DOHH2 (cell line): ENCODE data around the gene NINJ2.

Experiments
- H3F3A ChIP-seq: fragments of 200-600 bp; sonication (generic), shearing (Covaris generic); 2 replicates; pipeline ENCODE4 v1.6.0; 2016; ENCODE audit warnings: antibody characterized with exemption, mild to moderate bottlenecking; ENCODE audit not compliant: control insufficient read depth, insufficient read depth
- H3K27ac ChIP-seq: fragments of 200-600 bp; sonication (generic); 2 replicates; pipeline ENCODE4 v1.5.1; 2014; ENCODE audit warnings: low read depth, mild to moderate bottlenecking, low read length, moderate library complexity
- H3K27me3 ChIP-seq: fragments of 200-600 bp; sonication (generic); 2 replicates; pipeline ENCODE4 v1.6.1; 2014; ENCODE audit warnings: mild to moderate bottlenecking, low read length, mixed read lengths; ENCODE audit not compliant: control insufficient read depth
- H3K36me3 ChIP-seq: fragments of 200-600 bp; sonication (generic); 2 replicates; pipeline ENCODE4 v1.6.1; 2014; ENCODE audit warnings: mild to moderate bottlenecking, low read length, moderate library complexity, mixed read lengths; ENCODE audit not compliant: control insufficient read depth
- H3K4me1 ChIP-seq: fragments of 200-600 bp; sonication (generic); 2 replicates; pipeline ENCODE4 v1.6.1; 2014; ENCODE audit warnings: mild to moderate bottlenecking, low read length, mixed read lengths; ENCODE audit not compliant: control insufficient read depth
- H3K4me2 ChIP-seq: fragments of 200-600 bp; sonication (generic); 2 replicates; pipeline ENCODE4 v1.6.0; 2014; ENCODE audit warnings: mild to moderate bottlenecking, low read length, moderate library complexity
- H3K4me3 ChIP-seq: fragments of 200-600 bp; sonication (generic); 2 replicates; pipeline ENCODE4 v1.5.1; 2014; ENCODE audit warnings: mild to moderate bottlenecking, low read length, mixed read lengths
- H3K79me2 ChIP-seq: fragments of 200-600 bp; sonication (generic); 2 replicates; pipeline ENCODE4 v1.6.1; 2014; ENCODE audit warnings: mild to moderate bottlenecking, low read length, mixed read lengths; ENCODE audit not compliant: control insufficient read depth
- H3K9me2 ChIP-seq: fragments of 200-600 bp; sonication (generic); replicated peaks from 2 replicates; pipeline ENCODE4 v1.6.1; 2014; ENCODE audit warnings: mild to moderate bottlenecking, low read length, mixed read lengths; ENCODE audit not compliant: control insufficient read depth
- H3K9me3 ChIP-seq: fragments of 200-600 bp; sonication (generic); 2 replicates; pipeline ENCODE4 v1.6.1; 2014; ENCODE audit warnings: antibody characterized with exemption, low read length, mixed read lengths; ENCODE audit not compliant: control insufficient read depth, insufficient read depth
- H4K20me1 ChIP-seq: fragments of 200-600 bp; sonication (generic); 2 replicates; pipeline ENCODE4 v1.6.0; 2014; ENCODE audit warnings: low read depth, mild to moderate bottlenecking, antibody characterized with exemption, low read length, moderate library complexity; ENCODE audit not compliant: control insufficient read depth, insufficient read depth
- CTCF ChIP-seq: fragments of 200-600 bp; sonication (generic); IDR thresholded peaks from one replicate; pipeline ENCODE4 v1.5.1; 2014; ENCODE audit warnings: antibody characterized with exemption, mild to moderate bottlenecking, low read depth, low read length; ENCODE audit not compliant: poor library complexity, severe bottlenecking
- EZH2phosphoT487 ChIP-seq: fragments of 200-600 bp; sonication (generic); IDR thresholded peaks from 2 replicates; pipeline ENCODE4 v1.6.1; 2017; ENCODE audit warnings: borderline replicate concordance, mild to moderate bottlenecking, antibody characterized with exemption, low read length, moderate library complexity, mixed read lengths

The NINJ2 gene

GRCh38 chr12:546265-546919, 116.9 kb downstream of the NINJ2 start:
- Histone ChIP-seq H3F3A (no peaks in the 10 kb centered on the region), H3K36me3 (no peaks in the 10 kb centered on the region), H3K27me3 (peaks cover 5% of the 10 kb centered on the region; the same call in 1 of the 2 replicates), H3K4me2 (peak overlapping the region; percentile 50), H3K9me3 (no peaks in the 10 kb centered on the region), H3K79me2 (no peaks in the 10 kb centered on the region), H3K27ac (no peak overlapping the region), H3K9me2 (no peaks in the 10 kb centered on the region), H3K4me1 (peaks cover 10% of the 10 kb centered on the region), H3K4me3 (peak overlapping the region; percentile 26; the same call in 1 of the 2 replicates), H4K20me1 (no peaks in the 10 kb centered on the region)
- TF ChIP-seq CTCF (no peak), EZH2phosphoT487 (no peak)

GRCh38 chr12:545835-546234, 117.4 kb downstream of the NINJ2 start:
- no peaks in the 10 kb centered on the region for H3K79me2 ChIP-seq
- H3K4me3 ChIP-seq, result no peak overlapping the region
- H3K27ac ChIP-seq, result no peak overlapping the region
- no peaks in the 10 kb centered on the region for H3K9me3 ChIP-seq
- no peaks in the 10 kb centered on the region for H3K36me3 ChIP-seq
- no peak overlapping the region for H3K4me2 ChIP-seq
- H3K27me3 ChIP-seq, result peaks cover 5% of the 10 kb centered on the region; the same call in 1 of the 2 replicates
- H3K9me2 ChIP-seq, result no peaks in the 10 kb centered on the region
- H3K4me1 ChIP-seq, result peaks cover 10% of the 10 kb centered on the region
- TF ChIP-seq EZH2phosphoT487 (no peak), CTCF (no peak)
- no peaks in the 10 kb centered on the region for H4K20me1 ChIP-seq
- no peaks in the 10 kb centered on the region for H3F3A ChIP-seq

- Histone ChIP-seq H3K27me3 (peaks cover 5% of the 10 kb centered on the region; the same call in 1 of the 2 replicates), H3K9me2 (no peaks in the 10 kb centered on the region), H3K79me2 (no peaks in the 10 kb centered on the region), H3K36me3 (no peaks in the 10 kb centered on the region), H3K27ac (no peak overlapping the region), H3K4me2 (no peak overlapping the region), H3K4me3 (no peak overlapping the region), H3K9me3 (no peaks in the 10 kb centered on the region), H3K4me1 (peaks cover 10% of the 10 kb centered on the region), H3F3A (no peaks in the 10 kb centered on the region), H4K20me1 (no peaks in the 10 kb centered on the region)
- no peak for TF ChIP-seq EZH2phosphoT487
- no peak for TF ChIP-seq CTCF
These were observed 118.2 kb downstream of the NINJ2 start for GRCh38 chr12:544941-545635.
